ENCODE data around the gene CRLF3.
A peak's percentile ranks its signal among the peaks of the same experiment; 100 is the strongest.
"Not testable (repeated sequence)": the region's sequence is repeated elsewhere in the genome, so short reads cannot be mapped to it uniquely, and the experiment has no call there.

Gene CRLF3

GRCh38 chr17:30782206-30782605, 42.3 kb downstream of the CRLF3 start:
- Histone ChIP-seq H3K4me1 (ENCODE audit: control insufficient read depth, insufficient read depth, low read length) (no peaks in the 10 kb centered on the region), H3K27ac (ENCODE audit: extremely low read depth, low read depth, low read length) (no peak overlapping the region), H3K9me3 (ENCODE audit: control insufficient read depth, insufficient read depth, low read depth, low read length) (no peaks in the 10 kb centered on the region), H3K36me3 (ENCODE audit: control insufficient read depth in 2 of 2, insufficient read depth in 1 of 2, low read length in 2 of 2) (peaks cover 78 to 83% of the 10 kb centered on the region in 2 experiments), H3K4me3 (ENCODE audit: low read depth, low read length) (no peak overlapping the region)
- ChIA-PET CTCF (no interaction called here), POLR2A (no interaction called here)
- TF ChIP-seq ZNF639 (tag by site-specific recombination; IDR thresholded peaks at IDR 0.05) (no peak), PRDM1 (tag by site-specific recombination; IDR thresholded peaks at IDR 0.05) (0 out of 2 replicates have a peak, but pooled peaks have one; percentile 48), ZNF121 (tag by site-specific recombination; IDR thresholded peaks at IDR 0.05) (peak; percentile 80)

- H3K4me3 ChIP-seq (ENCODE audit: low read depth, low read length): no peak overlapping the region
- no peaks in the 10 kb centered on the region for H3K4me1 ChIP-seq (ENCODE audit: control insufficient read depth, insufficient read depth, low read length)
- H3K36me3 ChIP-seq (ENCODE audit: control insufficient read depth in 2 of 2, insufficient read depth in 1 of 2, low read length in 2 of 2): peaks cover 71 to 73% of the 10 kb centered on the region in 2 experiments
- ChIA-PET POLR2A (no interaction called here), CTCF (no interaction called here)
- H3K9me3 ChIP-seq (ENCODE audit: control insufficient read depth, insufficient read depth, low read depth, low read length): no peaks in the 10 kb centered on the region
- no peak for TF ChIP-seq ZSCAN18 (tag by site-specific recombination; IDR thresholded peaks at IDR 0.05)
- TF ChIP-seq ZNF140 (tag by site-specific recombination; IDR thresholded peaks at IDR 0.05): no peak
- TF ChIP-seq ZNF488 (tag by site-specific recombination; IDR thresholded peaks at IDR 0.05): no peak
- no peak overlapping the region for H3K27ac ChIP-seq (ENCODE audit: extremely low read depth, low read depth, low read length)
Measured at GRCh38 chr17:30780343-30780742, 44.1 kb downstream of the CRLF3 start.

GRCh38 chr17:30768771-30769170, 55.7 kb downstream of the CRLF3 start:
- H3K4me3 ChIP-seq (ENCODE audit: low read depth, low read length); H3K27ac ChIP-seq (ENCODE audit: extremely low read depth, low read depth, low read length); POLR2A ChIA-PET: not testable (repeated sequence)

GRCh38 chr17:30767641-30768404, 56.7 kb downstream of the CRLF3 start:
- H3K4me1 ChIP-seq (ENCODE audit: control insufficient read depth, insufficient read depth, low read length); H3K27ac ChIP-seq (ENCODE audit: extremely low read depth, low read depth, low read length); POLR2A ChIA-PET; H3K9me3 ChIP-seq (ENCODE audit: control insufficient read depth, insufficient read depth, low read depth, low read length); H3K4me3 ChIP-seq (ENCODE audit: low read depth, low read length); CTCF ChIA-PET: not testable (repeated sequence)
- peaks cover 56 to 61% of the 10 kb centered on the region in 2 experiments for H3K36me3 ChIP-seq (ENCODE audit: control insufficient read depth in 2 of 2, insufficient read depth in 1 of 2, low read length in 2 of 2)

More at GRCh38 chr17:30768771-30769170, 55.7 kb downstream of the CRLF3 start:
- CTCF ChIA-PET; H3K4me1 ChIP-seq (ENCODE audit: control insufficient read depth, insufficient read depth, low read length); H3K9me3 ChIP-seq (ENCODE audit: control insufficient read depth, insufficient read depth, low read depth, low read length): not testable (repeated sequence)
- H3K36me3 ChIP-seq (ENCODE audit: control insufficient read depth in 2 of 2, insufficient read depth in 1 of 2, low read length in 2 of 2): peaks cover 53 to 55% of the 10 kb centered on the region in 2 experiments

GRCh38 chr17:30761060-30761459, 63.4 kb downstream of the CRLF3 start:
- no peak overlapping the region for H3K27ac ChIP-seq (ENCODE audit: extremely low read depth, low read depth, low read length)
- H3K4me1 ChIP-seq (ENCODE audit: control insufficient read depth, insufficient read depth, low read length): no peaks in the 10 kb centered on the region
- no peaks in the 10 kb centered on the region for H3K9me3 ChIP-seq (ENCODE audit: control insufficient read depth, insufficient read depth, low read depth, low read length)
- TF ChIP-seq ZSCAN5A (tag by site-specific recombination; IDR thresholded peaks at IDR 0.05): no peak
- TF ChIP-seq ZNF121 (tag by site-specific recombination; IDR thresholded peaks at IDR 0.05): 0 out of 2 replicates have a peak, but pooled peaks have one; percentile 29
- no peak for TF ChIP-seq IKZF3 (tag by site-specific recombination; IDR thresholded peaks at IDR 0.05)
- ChIA-PET POLR2A (interaction anchor here (0.6 kb wide), 1 partner anchor 15 kb away, joined by 3 read pairs; no protein-coding TSS in a partner anchor), CTCF (no interaction called here)
- H3K36me3 ChIP-seq (ENCODE audit: control insufficient read depth in 2 of 2, insufficient read depth in 1 of 2, low read length in 2 of 2): peaks cover 55 to 63% of the 10 kb centered on the region in 2 experiments
- H3K4me3 ChIP-seq (ENCODE audit: low read depth, low read length): no peak overlapping the region

Data from HEK293 (cell line).